T-helper 1 cell treated with Interleukin-12 subunit alpha and Interleukin-12 subunit beta and Interleukin-4 antibody, amounts not matched to agents 30 μg/mL and 1 μg/mL, for 36 hours (primary cell): ENCODE results near the gene FBXL3.
"Not testable (repeated sequence)": the region's sequence is repeated elsewhere in the genome, so short reads cannot be mapped to it uniquely, and the experiment has no call there.

Source experiments
- H3K27ac Mint-ChIP-seq: one replicate; pipeline ENCODE4 v1.8.0; 2021; ENCODE audit warnings: mild to moderate bottlenecking, mixed read lengths
- H3K27me3 Mint-ChIP-seq: one replicate; pipeline ENCODE4 v1.8.0; 2021; ENCODE audit warnings: low read depth, mixed read lengths
- H3K36me3 Mint-ChIP-seq: one replicate; pipeline ENCODE4 v1.8.0; 2021; ENCODE audit warnings: low read depth, mixed read lengths
- H3K4me1 Mint-ChIP-seq: one replicate; pipeline ENCODE4 v1.8.0; 2021; ENCODE audit warnings: low read depth, mixed read lengths
- H3K4me3 Mint-ChIP-seq: one replicate; pipeline ENCODE4 v1.8.0; 2021; ENCODE audit warnings: mild to moderate bottlenecking, moderate library complexity, mixed read lengths
- H3K9me3 Mint-ChIP-seq: one replicate; pipeline ENCODE4 v1.8.0; 2021; ENCODE audit warnings: mixed read lengths

FBXL3 gene

DNA sequence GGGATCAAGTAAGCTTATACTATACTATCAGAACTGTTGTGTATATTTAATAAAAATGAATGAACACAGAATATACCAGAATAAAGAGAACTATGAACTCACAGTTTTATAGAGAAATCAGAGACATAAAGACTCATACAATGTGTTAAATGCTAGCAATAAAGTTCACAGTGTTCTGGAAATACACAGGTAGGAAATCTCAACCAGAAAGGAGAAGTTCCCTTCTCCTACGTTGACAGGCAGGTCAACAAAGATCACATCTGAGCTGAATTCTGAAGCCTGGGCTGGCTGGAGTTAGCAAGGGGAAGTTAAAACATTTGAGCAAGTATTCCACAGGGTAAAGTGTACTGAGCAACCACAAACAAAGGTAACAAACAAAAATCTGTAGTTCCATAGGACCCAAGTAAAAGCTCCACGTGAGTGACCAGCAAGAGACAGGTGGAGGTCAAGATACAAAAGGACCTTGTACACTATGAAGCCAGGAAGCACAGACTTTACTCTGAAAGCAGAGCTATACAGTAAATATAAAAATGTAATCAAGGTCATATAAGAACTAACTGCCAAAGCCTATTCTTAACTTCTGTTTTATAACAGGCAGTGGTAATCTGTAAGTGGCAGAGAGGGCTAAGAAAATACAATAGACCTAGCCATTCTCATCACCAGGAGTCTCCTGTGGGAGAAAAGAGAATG lies 13.0 kb downstream of the FBXL3 start:
- Mint-ChIP-seq H3K4me1 (peaks cover 22% of the 10 kb centered on the region), H3K9me3 (no peaks in the 10 kb centered on the region), H3K27ac (no peak overlapping the region), H3K27me3 (no peaks in the 10 kb centered on the region), H3K36me3 (peaks cover 56% of the 10 kb centered on the region), H3K4me3 (no peak overlapping the region)

DNA sequence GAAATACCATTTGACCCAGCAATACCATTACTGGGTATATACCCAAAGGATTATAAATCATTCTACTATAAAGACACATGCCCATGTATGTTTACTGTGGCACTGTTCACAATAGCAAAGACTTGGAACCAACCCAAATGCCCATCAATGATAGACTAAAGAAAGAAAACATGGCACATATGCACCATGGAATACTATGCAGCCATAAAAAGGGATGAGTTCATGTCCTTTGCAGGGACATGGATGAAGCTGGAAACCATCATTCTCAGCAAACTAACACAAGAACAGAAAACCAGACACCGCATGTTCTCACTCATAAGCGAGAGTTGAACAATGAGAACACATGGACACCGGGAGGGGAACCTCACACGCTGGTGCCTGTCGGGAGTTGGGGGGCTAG lies 17.2 kb downstream of the FBXL3 start:
- H3K4me3 Mint-ChIP-seq, H3K9me3 Mint-ChIP-seq, H3K27me3 Mint-ChIP-seq, H3K27ac Mint-ChIP-seq: not testable (repeated sequence)
- Mint-ChIP-seq H3K4me1 (peaks cover 20% of the 10 kb centered on the region), H3K36me3 (peaks cover 40% of the 10 kb centered on the region)

DNA sequence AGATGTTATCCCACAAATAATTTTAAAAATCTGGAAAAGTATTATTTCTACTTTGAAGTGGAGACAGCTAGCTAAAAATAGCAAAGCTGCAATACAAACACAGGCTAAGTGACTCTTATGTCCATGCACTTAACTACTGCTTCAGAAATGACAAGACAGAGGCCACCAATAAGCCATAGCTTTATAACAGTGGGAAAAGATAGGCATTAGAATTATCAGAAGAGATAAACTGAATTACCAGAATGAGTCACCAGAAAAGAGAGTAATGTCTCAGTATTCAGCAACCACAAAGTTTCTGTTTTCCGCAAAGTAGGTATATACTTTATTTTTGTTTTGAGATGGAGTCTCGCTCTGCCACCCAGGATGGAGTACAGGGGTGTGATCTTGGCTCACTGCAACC lies 17.9 kb downstream of the FBXL3 start:
- Mint-ChIP-seq H3K27me3 (no peaks in the 10 kb centered on the region), H3K36me3 (peaks cover 38% of the 10 kb centered on the region), H3K4me1 (peaks cover 21% of the 10 kb centered on the region), H3K4me3 (no peak overlapping the region), H3K9me3 (no peaks in the 10 kb centered on the region), H3K27ac (no peak overlapping the region)

DNA sequence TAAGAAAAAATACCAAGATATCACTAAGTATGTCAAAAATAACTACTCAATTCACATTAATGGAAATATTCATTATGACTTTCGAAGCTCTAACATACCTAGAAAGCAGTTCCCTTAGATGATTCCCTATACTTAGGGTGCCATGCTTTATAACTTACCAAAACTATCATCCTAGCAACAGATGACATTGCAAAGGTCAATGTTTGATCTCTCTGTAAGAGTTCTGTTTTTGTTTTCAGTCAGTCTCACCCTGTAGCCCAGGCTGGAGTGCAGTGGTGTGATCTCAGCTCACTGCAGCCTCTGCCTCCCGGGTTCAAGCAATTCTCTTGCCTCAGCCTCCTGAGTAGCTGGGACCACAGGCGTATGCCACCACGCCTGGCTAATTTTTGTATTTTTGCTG lies 18.6 kb downstream of the FBXL3 start:
- not testable (repeated sequence) for H3K27ac Mint-ChIP-seq, H3K4me3 Mint-ChIP-seq, H3K27me3 Mint-ChIP-seq, H3K9me3 Mint-ChIP-seq
- Mint-ChIP-seq H3K36me3 (peaks cover 31% of the 10 kb centered on the region), H3K4me1 (peaks cover 21% of the 10 kb centered on the region)

DNA sequence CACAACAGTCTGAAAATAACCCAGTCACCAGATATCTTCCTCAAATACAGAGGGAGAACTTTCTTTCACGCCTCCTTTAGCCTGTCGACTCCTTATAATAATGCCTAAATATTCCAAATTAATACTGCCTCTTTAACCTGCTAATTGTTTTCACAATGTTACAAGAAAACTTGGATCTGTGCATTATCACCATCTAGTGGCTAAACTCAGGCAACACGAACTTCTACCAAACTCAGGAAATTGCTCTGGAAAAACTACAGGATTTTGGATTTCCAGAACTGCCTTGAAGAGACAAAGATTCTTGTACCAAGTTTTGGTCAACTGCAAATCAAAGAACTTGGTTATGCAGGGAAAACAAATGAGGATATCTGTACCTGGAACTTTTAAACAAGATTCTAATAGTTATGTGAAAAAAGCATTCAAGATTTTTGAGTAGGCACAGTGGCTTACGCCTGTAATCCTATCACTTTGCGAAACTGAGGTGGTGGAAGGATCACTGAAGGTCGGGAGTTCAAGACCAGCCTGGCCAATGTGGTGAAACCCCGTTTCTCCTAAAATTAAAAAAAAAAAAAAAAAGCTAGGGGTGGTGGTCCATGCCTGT lies 24.3 kb downstream of the FBXL3 start:
- Mint-ChIP-seq H3K36me3 (peaks cover 34% of the 10 kb centered on the region), H3K4me1 (peaks cover 22% of the 10 kb centered on the region), H3K27me3 (no peaks in the 10 kb centered on the region), H3K4me3 (no peak overlapping the region), H3K27ac (no peak overlapping the region), H3K9me3 (no peaks in the 10 kb centered on the region)

DNA sequence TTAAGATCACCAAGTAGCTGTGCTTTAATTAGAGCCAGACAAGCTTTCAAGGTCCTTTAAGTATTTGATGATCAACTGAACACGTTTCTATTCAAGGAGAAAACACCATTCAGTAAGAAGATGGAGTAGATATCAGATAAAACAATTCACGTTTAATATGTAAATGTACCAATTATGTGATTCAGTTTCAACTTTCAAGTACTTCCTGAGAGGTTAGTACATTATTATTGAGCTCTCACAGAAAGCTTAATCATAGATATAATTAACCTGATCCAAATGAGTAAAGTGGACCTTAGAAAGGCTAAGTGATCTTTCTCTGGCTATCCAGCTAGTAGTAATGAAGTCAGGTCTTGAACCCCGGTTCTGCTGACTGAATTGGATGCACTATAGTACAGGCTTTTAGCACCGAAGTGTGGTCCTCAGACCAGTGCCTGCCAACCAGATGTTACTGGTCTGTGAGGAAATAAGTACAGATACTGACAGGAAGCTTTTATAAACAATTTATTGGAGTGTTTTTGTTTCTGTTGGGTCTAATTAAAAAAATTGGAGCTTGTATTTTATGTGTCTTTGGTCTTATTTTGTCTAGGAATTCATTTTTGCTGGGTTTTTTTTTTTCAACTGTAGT lies 24.9 kb downstream of the FBXL3 start:
- no peaks in the 10 kb centered on the region for H3K9me3 Mint-ChIP-seq
- H3K4me3 Mint-ChIP-seq, result no peak overlapping the region
- H3K27ac Mint-ChIP-seq, result no peak overlapping the region
- H3K27me3 Mint-ChIP-seq, result no peaks in the 10 kb centered on the region
- H3K36me3 Mint-ChIP-seq, result peaks cover 31% of the 10 kb centered on the region
- H3K4me1 Mint-ChIP-seq, result peaks cover 21% of the 10 kb centered on the region

DNA sequence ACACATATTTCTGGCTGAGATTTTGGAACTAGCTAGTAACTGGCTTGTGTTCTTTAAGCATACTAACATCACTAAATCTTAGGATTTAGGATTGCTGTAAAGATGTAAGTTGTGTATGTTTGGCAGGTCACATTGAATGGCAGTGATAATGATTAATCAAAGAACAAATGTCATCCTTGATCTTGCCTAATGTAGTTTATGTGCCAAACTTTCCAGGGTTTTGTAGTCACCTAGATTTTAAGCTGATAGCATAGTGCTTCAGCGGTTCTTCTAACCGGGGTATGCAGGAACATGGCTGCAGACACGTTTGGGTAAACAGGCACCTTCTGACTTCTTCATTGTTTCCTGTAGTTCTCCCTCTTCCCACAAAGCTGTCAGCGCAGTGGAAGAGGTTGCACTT lies 25.4 kb downstream of the FBXL3 start:
- Mint-ChIP-seq H3K4me1 (peaks cover 21% of the 10 kb centered on the region), H3K4me3 (no peak overlapping the region), H3K27me3 (no peaks in the 10 kb centered on the region), H3K27ac (no peak overlapping the region), H3K9me3 (no peaks in the 10 kb centered on the region), H3K36me3 (peaks cover 33% of the 10 kb centered on the region)

DNA sequence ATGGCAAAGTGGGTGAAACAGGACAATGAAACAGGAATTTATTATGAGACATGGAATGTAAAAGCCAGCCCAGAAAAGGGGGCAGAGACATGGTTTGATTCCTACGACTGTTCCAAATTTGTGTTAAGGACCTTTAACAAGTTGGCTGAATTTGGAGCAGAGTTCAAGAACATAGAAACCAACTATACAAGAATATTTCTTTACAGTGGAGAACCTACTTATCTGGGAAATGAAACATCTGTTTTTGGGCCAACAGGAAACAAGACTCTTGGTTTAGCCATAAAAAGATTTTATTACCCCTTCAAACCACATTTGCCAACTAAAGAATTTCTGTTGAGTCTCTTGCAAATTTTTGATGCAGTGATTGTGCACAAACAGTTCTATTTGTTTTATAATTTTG lies 26.5 kb downstream of the FBXL3 start:
- Mint-ChIP-seq H3K9me3 (no peaks in the 10 kb centered on the region), H3K4me1 (peaks cover 24% of the 10 kb centered on the region), H3K4me3 (no peak overlapping the region), H3K36me3 (peaks cover 41% of the 10 kb centered on the region), H3K27me3 (no peaks in the 10 kb centered on the region), H3K27ac (no peak overlapping the region)

DNA sequence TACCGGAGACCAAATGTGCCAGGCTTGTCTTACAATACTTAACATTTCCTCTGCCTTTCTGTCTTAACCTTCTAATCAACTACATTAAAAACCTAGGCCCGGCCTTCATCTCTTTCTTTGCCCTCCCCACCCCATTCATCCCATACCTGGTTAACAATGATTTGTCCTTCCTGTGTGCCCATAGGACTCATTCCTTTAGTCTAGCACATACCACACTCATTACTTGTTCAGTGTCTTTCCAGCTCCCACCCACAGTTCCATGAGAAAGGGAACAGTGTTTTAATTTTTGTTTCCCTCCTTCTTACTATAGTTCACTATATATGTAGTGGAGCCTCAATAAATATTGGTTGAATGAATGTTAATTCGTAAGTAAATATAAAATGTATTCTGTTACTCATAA lies 32.7 kb downstream of the FBXL3 start:
- Mint-ChIP-seq H3K4me1 (peaks cover 37% of the 10 kb centered on the region), H3K36me3 (peaks cover 36% of the 10 kb centered on the region), H3K27ac (no peak overlapping the region), H3K4me3 (peak overlapping the region; percentile 45), H3K9me3 (no peaks in the 10 kb centered on the region), H3K27me3 (no peaks in the 10 kb centered on the region)

DNA sequence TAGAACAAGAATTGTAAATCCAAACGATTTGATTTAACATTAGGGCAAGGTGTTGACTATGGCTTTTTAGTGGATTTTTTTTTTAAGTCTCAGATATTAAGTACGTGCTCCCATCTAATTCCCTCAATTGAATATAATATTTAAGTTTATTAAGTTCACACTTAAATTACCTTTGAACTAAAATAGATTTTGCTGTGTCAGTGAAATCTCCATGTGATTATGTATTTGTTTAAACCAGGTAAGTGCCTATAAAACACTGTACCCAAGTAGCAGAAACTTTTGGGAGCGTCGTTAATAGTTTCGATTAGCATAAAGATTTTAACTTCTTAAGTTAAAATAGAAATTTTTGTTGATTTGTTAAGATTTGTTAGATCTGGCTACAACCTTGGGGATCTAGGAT lies 33.5 kb downstream of the FBXL3 start:
- Mint-ChIP-seq H3K27ac (no peak overlapping the region), H3K36me3 (peaks cover 28% of the 10 kb centered on the region), H3K9me3 (no peaks in the 10 kb centered on the region), H3K27me3 (peaks cover under 1% of the 10 kb centered on the region), H3K4me1 (peaks cover 34% of the 10 kb centered on the region), H3K4me3 (peak overlapping the region; percentile 97)

DNA sequence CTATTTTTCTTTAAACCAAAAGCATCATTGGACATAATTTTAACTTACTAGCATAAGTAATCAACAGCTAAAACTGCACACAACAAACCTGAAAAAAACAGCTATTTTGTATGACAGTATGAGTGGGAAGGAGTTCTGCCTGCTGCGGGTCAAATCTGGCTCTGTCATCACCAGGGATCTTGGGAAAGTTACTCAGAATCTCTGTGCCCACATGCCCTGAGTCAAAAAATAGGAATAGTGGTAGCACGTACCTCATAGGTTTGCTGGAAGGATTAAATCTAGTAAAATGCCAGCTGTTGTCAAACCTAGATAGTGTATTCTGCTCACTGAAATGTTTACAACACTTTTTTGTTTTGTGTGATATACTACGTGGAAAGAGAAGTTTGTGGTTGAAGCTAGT lies 33.9 kb downstream of the FBXL3 start:
- Mint-ChIP-seq H3K4me1 (peaks cover 35% of the 10 kb centered on the region), H3K27ac (peak overlapping the region; percentile 99), H3K9me3 (no peaks in the 10 kb centered on the region), H3K4me3 (peak overlapping the region; percentile 97), H3K36me3 (peaks cover 23% of the 10 kb centered on the region), H3K27me3 (peaks cover 5% of the 10 kb centered on the region)

DNA sequence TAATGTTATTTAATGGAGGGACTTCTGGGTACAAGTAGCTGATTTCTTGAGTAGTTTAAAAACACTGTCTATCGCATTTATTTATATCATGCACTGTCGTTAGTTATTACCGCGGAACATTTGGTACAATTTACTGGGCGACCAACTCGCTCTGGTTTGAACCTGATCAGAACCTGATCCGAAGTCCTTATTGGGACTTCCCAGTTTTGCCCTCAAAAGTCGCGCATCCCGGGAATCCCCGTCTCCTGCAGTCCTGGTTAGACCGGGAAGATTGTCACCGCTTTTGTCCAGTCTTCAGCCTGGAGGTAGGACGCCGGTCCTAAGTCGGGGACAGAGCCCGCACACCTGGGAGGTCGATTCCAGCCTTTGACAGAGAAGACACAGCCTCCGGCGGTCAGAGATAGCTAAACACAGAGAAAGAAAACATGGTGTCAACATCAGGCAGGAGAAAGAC lies 34.4 kb downstream of the FBXL3 start:
- Mint-ChIP-seq H3K4me1 (peaks cover 35% of the 10 kb centered on the region), H3K27me3 (peaks cover 8% of the 10 kb centered on the region), H3K27ac (peak overlapping the region; percentile 99), H3K4me3 (peak overlapping the region; percentile 97), H3K36me3 (peaks cover 21% of the 10 kb centered on the region), H3K9me3 (no peaks in the 10 kb centered on the region)

DNA sequence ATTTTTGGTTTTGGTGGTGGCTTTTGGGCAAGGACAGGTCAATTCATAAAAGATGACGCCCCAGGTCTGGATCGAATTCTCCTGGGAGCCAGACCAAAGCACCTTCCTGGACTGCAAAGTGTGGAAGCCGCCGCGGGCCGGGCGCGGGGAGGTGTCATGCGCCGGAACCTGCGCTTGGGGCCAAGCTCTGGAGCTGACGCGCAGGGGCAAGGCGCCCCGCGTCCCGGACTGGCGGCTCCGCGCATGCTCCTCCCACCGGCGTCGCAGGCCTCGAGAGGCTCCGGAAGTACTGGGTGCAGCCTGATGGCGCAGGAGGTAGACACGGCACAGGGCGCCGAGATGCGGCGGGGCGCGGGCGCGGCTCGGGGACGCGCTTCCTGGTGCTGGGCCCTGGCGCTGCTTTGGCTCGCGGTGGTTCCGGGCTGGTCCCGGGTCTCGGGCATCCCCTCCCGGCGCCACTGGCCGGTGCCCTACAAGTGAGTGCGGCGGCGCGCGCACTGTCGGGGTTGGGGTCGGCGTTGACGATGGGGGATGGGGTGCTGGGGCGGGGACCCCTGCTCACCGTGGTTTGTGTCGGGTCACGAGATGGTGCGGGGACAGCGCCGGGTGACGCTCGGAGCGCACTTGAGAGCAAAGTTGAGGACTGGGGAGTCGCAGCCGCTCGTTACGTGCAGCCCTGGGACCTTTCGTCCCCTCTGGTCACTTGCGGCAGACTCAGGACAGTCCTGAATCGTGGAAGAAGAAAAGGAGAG lies 35.0 kb downstream of the FBXL3 start, which contains the start of gene CLN5:
Gene CLN5, plus strand, starts transcription at position 286 of the 752 bp plus-strand sequence. Its CDS starts 18 bp downstream, at position 304.
- peak within 1 kb of the TSS; percentile 97 for H3K4me3 Mint-ChIP-seq
- peaks cover 12% of the 10 kb centered on the region for H3K27me3 Mint-ChIP-seq
- H3K36me3 Mint-ChIP-seq, result peaks cover 19% of the 10 kb centered on the region
- H3K27ac Mint-ChIP-seq, result peak within 1 kb of the TSS; percentile 99
- peaks cover 35% of the 10 kb centered on the region for H3K4me1 Mint-ChIP-seq
- H3K9me3 Mint-ChIP-seq, result no peaks in the 10 kb centered on the region

DNA sequence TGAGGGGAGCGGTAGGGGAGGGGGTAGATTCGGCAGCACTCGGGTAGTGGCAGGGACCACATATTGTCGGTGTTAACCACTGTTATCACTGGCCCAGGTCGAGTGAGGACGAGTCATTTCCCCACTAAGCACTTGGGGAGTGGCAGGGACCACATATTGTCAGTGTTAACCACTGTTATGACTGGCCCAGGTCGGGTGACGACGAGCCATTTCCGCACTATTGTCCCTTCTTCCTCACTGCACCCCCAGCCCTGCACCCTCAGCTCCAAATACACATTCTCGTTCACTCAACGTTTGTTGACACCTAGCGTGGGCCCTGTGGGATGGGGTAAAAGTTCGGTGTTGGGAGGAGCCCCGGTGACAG lies 35.5 kb downstream of the FBXL3 start:
- Mint-ChIP-seq H3K9me3 (no peaks in the 10 kb centered on the region), H3K27me3 (peaks cover 17% of the 10 kb centered on the region), H3K36me3 (peaks cover 14% of the 10 kb centered on the region), H3K4me1 (peaks cover 32% of the 10 kb centered on the region), H3K27ac (peak overlapping the region; percentile 99), H3K4me3 (peak overlapping the region; percentile 97)
